H1 (cell line): ENCODE data around the gene TRAK1. TPM values are rescaled to one million over a fixed set of nuclear protein-coding genes. Genes with fewer than 3 reads are reported as not detected.

Source experiments
- CBX5 ChIP-seq: fragments of 300-800, 300-1000 bp; sonication (generic); IDR thresholded peaks from 2 replicates; pipeline ENCODE4 v1.7.1; 2016; ENCODE audit warnings: antibody characterized with exemption, low read length, low read depth
- CTBP2 ChIP-seq: IDR thresholded peaks from 2 replicates; pipeline ENCODE4 v1.7.0; 2011; ENCODE audit warnings: borderline replicate concordance, mild to moderate bottlenecking, moderate library complexity, mixed read lengths, low read length; ENCODE audit not compliant: insufficient read depth, insufficient read length
- HDAC2 ChIP-seq, 2 experiments: fragments of 300-600 bp in 1 of 2; sonication (generic) in 1 of 2; IDR thresholded peaks; 2 replicates each; pipeline ENCODE4 v1.6.1; 2011 to 2012; ENCODE audit warnings: low read depth in 2 of 2, low read length in 2 of 2, mild to moderate bottlenecking in 2 of 2, moderate library complexity in 2 of 2, borderline replicate concordance in 1 of 2, inconsistent platforms in 1 of 2
- NRF1 ChIP-seq: IDR thresholded peaks from 2 replicates; pipeline ENCODE4 v1.6.1; 2011; ENCODE audit warnings: mild to moderate bottlenecking, low read depth, low read length, improper control_type of control experiment
- POLR2AphosphoS5 ChIP-seq: IDR thresholded peaks from 2 replicates; pipeline ENCODE4 v1.6.1; 2011; ENCODE audit warnings: low read depth, low read length
- POU5F1 ChIP-seq: IDR thresholded peaks from 2 replicates; pipeline ENCODE4 v1.6.1; 2011; ENCODE audit warnings: low read depth, mild to moderate bottlenecking, low read length, moderate library complexity
- RFX5 ChIP-seq: IDR thresholded peaks from 2 replicates; pipeline ENCODE4 v1.6.1; 2011; ENCODE audit warnings: low read depth, low read length, improper control_type of control experiment, borderline replicate concordance
- SIRT6 ChIP-seq: IDR thresholded peaks from one replicate; pipeline ENCODE4 v1.7.1; 2012; ENCODE audit warnings: low read length, inconsistent platforms
- SRF ChIP-seq: IDR thresholded peaks from 2 replicates; pipeline ENCODE4 v1.6.1; 2011; ENCODE audit warnings: mild to moderate bottlenecking, low read depth, low read length, moderate library complexity
- polyA plus RNA-seq, 7 experiments: library from polyadenylated mRNA; depleted of rRNA in 3 of 7; stranded (reverse) in 5 of 7; unstranded in 2 of 7; fragments of >200 nt in 5 of 7; fragments of 200-250 nt in 2 of 7; gene quantifications; 1 replicate in 5 of 7; 2 replicates in 1 of 7; 4 replicates in 1 of 7; pipeline versions ENCODE4 v1.2.1 to v1.2.3, GENCODE V29; 2011 to 2013; ENCODE audit warnings: missing spikeins in 2 of 7, mixed read lengths in 2 of 7
- total RNA-seq: library from RNA; stranded (reverse); fragmentation: NEBNext Ultra II Directional; extraction: Animal tissue kit (Norgen Biotek cat#: 25700); gene quantifications from 2 replicates; pipeline ENCODE4 v1.2.1, GENCODE V29; 2021
- TF ChIP-seq, protein P1 (sequence below): fragments of 300-600 bp; sonication (generic); IDR thresholded peaks from 2 replicates; pipeline ENCODE4 v1.7.1; 2012; ENCODE audit warnings: low read length, moderate library complexity, mild to moderate bottlenecking, inconsistent platforms; ENCODE audit not compliant: insufficient replicate concordance
- TF ChIP-seq, protein P2 (sequence below): IDR thresholded peaks from 2 replicates; pipeline ENCODE4 v1.6.1; 2011; ENCODE audit warnings: low read length, improper control_type of control experiment

TRAK1 gene
- total and polyA plus RNA-seq, 2 of the 8 experiments (the other 6 are each of a cell fraction or from before 2014, with no cell fraction given): 21.3 to 32.7 TPM

DNA sequence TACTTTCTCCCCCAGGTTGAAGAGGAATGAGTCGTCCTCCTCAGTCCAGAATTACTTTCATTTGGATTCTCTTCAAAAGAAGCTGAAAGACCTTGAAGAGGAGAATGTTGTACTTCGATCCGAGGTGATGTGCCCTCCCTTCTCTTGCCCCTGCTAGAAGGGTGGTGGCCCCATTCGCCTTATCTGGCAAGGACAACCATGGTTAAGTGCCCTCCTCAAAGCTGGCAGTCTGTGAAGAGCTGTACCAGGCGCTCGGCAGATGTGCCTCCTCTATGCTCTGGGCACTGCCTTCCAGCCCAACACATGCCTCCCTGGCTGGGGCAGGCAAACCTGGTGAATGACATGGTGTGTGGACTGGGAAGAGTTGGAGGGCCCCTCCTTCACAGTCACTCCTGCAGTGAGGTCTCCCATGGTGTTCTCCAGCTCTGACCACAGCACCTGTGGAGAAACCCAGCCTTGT lies 97.9 kb downstream of the TRAK1 start (continued):
- TF ChIP-seq, protein P1, sequence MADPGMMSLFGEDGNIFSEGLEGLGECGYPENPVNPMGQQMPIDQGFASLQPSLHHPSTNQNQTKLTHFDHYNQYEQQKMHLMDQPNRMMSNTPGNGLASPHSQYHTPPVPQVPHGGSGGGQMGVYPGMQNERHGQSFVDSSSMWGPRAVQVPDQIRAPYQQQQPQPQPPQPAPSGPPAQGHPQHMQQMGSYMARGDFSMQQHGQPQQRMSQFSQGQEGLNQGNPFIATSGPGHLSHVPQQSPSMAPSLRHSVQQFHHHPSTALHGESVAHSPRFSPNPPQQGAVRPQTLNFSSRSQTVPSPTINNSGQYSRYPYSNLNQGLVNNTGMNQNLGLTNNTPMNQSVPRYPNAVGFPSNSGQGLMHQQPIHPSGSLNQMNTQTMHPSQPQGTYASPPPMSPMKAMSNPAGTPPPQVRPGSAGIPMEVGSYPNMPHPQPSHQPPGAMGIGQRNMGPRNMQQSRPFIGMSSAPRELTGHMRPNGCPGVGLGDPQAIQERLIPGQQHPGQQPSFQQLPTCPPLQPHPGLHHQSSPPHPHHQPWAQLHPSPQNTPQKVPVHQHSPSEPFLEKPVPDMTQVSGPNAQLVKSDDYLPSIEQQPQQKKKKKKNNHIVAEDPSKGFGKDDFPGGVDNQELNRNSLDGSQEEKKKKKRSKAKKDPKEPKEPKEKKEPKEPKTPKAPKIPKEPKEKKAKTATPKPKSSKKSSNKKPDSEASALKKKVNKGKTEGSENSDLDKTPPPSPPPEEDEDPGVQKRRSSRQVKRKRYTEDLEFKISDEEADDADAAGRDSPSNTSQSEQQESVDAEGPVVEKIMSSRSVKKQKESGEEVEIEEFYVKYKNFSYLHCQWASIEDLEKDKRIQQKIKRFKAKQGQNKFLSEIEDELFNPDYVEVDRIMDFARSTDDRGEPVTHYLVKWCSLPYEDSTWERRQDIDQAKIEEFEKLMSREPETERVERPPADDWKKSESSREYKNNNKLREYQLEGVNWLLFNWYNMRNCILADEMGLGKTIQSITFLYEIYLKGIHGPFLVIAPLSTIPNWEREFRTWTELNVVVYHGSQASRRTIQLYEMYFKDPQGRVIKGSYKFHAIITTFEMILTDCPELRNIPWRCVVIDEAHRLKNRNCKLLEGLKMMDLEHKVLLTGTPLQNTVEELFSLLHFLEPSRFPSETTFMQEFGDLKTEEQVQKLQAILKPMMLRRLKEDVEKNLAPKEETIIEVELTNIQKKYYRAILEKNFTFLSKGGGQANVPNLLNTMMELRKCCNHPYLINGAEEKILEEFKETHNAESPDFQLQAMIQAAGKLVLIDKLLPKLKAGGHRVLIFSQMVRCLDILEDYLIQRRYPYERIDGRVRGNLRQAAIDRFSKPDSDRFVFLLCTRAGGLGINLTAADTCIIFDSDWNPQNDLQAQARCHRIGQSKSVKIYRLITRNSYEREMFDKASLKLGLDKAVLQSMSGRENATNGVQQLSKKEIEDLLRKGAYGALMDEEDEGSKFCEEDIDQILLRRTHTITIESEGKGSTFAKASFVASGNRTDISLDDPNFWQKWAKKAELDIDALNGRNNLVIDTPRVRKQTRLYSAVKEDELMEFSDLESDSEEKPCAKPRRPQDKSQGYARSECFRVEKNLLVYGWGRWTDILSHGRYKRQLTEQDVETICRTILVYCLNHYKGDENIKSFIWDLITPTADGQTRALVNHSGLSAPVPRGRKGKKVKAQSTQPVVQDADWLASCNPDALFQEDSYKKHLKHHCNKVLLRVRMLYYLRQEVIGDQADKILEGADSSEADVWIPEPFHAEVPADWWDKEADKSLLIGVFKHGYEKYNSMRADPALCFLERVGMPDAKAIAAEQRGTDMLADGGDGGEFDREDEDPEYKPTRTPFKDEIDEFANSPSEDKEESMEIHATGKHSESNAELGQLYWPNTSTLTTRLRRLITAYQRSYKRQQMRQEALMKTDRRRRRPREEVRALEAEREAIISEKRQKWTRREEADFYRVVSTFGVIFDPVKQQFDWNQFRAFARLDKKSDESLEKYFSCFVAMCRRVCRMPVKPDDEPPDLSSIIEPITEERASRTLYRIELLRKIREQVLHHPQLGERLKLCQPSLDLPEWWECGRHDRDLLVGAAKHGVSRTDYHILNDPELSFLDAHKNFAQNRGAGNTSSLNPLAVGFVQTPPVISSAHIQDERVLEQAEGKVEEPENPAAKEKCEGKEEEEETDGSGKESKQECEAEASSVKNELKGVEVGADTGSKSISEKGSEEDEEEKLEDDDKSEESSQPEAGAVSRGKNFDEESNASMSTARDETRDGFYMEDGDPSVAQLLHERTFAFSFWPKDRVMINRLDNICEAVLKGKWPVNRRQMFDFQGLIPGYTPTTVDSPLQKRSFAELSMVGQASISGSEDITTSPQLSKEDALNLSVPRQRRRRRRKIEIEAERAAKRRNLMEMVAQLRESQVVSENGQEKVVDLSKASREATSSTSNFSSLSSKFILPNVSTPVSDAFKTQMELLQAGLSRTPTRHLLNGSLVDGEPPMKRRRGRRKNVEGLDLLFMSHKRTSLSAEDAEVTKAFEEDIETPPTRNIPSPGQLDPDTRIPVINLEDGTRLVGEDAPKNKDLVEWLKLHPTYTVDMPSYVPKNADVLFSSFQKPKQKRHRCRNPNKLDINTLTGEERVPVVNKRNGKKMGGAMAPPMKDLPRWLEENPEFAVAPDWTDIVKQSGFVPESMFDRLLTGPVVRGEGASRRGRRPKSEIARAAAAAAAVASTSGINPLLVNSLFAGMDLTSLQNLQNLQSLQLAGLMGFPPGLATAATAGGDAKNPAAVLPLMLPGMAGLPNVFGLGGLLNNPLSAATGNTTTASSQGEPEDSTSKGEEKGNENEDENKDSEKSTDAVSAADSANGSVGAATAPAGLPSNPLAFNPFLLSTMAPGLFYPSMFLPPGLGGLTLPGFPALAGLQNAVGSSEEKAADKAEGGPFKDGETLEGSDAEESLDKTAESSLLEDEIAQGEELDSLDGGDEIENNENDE: no peak
- TF ChIP-seq SIRT6 (no peak), CTBP2 (no peak), POLR2AphosphoS5 (no peak), NRF1 (no peak), HDAC2 (IDR thresholded peaks at IDR 0.05; ENCODE audit: borderline replicate concordance in 1 of 2, low read depth in 2 of 2, low read length in 2 of 2) (no peak), SRF (no peak), POU5F1 (no peak), CBX5 (no peak), RFX5 (no peak)
- TF ChIP-seq, protein P2, sequence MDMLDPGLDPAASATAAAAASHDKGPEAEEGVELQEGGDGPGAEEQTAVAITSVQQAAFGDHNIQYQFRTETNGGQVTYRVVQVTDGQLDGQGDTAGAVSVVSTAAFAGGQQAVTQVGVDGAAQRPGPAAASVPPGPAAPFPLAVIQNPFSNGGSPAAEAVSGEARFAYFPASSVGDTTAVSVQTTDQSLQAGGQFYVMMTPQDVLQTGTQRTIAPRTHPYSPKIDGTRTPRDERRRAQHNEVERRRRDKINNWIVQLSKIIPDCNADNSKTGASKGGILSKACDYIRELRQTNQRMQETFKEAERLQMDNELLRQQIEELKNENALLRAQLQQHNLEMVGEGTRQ: no peak
